NCI-H2029 treated with DMSO at 0.1 percent for 48 hours (cell line): ENCODE measurements around the gene PRPF18.

Experiments used
- DNase-seq: peaks from one replicate; lab custom pipeline; 2025; lab: John Stamatoyannopoulos, UW

Gene PRPF18

GRCh38 chr10:13669182-13669855 lies 82.6 kb downstream of the PRPF18 start:
- DNase-seq: no peak

DNA sequence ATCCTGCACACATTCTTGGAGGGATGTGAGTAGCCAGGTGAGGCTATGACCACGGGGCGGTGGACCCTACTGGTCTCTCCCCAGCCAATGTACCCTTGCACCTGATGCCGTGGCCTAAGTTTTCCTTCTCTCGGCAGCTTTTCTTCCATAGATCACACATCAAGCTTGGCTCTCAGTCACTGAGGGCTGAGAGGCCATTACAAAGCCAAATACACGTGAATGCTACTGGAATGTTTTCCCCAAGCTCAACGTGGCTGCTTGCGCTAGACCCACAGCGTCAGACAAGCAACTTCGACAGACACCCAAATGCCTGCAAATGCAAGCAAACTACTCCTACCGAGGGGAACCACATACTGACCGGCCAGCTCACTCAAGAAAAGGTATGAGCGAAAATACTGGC lies 83.1 kb downstream of the PRPF18 start:
- DNase-seq: no peak

GRCh38 chr10:13670311-13670710 lies 83.5 kb downstream of the PRPF18 start:
- no peak for DNase-seq

GRCh38 chr10:13671904-13672303 lies 85.1 kb downstream of the PRPF18 start:
- no peak for DNase-seq

DNA sequence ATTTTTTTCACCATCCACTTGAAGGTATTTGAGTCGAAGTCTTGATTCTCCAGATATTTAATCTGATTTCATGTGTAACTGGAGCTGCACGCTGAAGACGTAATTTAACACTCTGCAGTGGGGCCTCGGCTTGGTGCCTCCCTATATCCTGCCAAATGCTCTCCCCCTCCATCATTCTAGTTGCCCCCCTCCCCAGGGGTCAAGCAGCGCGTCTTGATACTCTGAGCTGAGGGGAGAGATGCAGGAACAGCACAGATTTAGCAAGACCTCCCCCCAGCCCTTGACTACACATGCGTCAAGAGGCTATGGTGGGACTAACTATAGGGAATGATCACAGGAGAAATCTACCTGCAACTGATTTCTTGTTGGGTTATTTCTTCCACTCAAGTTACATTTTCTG lies 85.8 kb downstream of the PRPF18 start:
- no peak for DNase-seq

- DNase-seq: no peak
Observed at GRCh38 chr10:13673156-13673555, 86.4 kb downstream of the PRPF18 start.

DNA sequence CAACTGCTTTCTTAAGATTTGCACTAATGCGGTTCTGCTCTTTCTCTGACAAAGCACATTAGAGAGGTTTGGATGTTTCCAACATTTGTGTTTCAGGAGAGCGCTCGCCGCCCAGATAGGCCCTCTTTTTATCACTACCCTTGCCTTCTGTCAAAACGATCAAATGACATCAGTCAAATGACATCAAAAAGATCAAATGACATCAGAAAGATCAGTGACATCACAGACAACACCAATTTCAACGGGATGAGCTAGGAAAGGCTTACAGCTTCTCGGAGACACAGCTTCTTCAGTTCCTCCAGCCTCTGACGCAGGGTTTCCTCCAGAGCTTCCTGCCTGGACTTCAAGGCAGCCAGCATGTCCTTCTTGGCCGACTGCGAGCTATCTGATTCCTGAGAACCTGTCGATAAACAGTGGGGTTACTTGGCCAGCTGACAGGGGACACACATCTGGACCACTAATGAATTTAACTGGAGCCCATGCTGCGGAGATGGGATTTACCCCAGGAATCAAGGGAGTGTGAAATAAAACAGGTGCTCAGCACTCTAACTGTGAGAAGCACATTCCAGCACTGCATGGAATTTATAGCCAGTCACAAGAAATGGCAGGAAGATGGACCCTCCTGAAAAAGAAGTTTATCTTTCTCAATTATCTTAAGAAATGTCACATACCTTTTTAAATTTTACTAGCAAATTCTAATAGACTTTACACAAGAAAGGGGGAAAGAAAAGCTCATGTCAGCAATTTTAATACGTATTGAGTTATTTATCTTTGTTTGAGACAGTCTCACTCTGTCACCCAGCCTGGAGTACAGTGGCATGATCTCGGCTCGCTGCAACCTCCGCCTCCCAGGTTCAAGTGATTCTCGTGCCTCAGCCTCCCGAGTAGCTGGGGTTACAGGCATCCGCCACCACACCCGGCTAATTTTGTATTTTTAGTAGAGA lies 88.2 kb downstream of the PRPF18 start:
- no peak for DNase-seq

GRCh38 chr10:13678101-13678843 lies 91.5 kb downstream of the PRPF18 start:
- no peak for DNase-seq
